Transverse colon (tissue), 4 donors: ENCODE results near the gene KRTAP4-8. TPM values are rescaled to one million over a fixed set of nuclear protein-coding genes. Genes with fewer than 3 reads are reported as not detected.

ENCODE experiments used
- DNase-seq: peaks from one replicate; pipeline ENCODE4 v3.0.0-alpha.2; 2019
- H3K27ac ChIP-seq, 4 donors: fragments of 200-600 bp; sonication (generic); 2 replicates each; pipeline ENCODE4 v1.5.1; 2016 to 2018; ENCODE audit warnings: inconsistent platforms in 4 of 4
- H3K27me3 ChIP-seq: fragments of 200-600 bp; sonication (generic); 2 replicates; pipeline ENCODE4 v1.5.1; 2017; ENCODE audit warnings: inconsistent platforms
- H3K36me3 ChIP-seq, 4 donors: fragments of 200-600 bp; sonication (generic); 2 replicates each; pipeline ENCODE4 v1.5.1; 2017 to 2019; ENCODE audit warnings: inconsistent platforms in 4 of 4
- H3K4me1 ChIP-seq, 4 donors: fragments of 200-600 bp; sonication (generic); 2 replicates each; pipeline ENCODE4 v1.5.1; 2017 to 2020; ENCODE audit warnings: inconsistent platforms in 4 of 4
- H3K4me3 ChIP-seq, 4 donors: fragments of 200-600 bp; sonication (generic); 1 replicate in 1 of 4; 2 replicates in 3 of 4; pipeline versions ENCODE4 v1.5.1 to v1.6.1; 2017 to 2019; ENCODE audit warnings: inconsistent platforms in 4 of 4
- H3K9me3 ChIP-seq, 2 donors: fragments of 200-600 bp; sonication (generic); 2 replicates each; pipeline ENCODE4 v1.5.1; 2017 to 2019; ENCODE audit warnings: inconsistent platforms in 2 of 2
- CTCF ChIP-seq, 5 experiments: fragments of 200-600 bp in 3 of 5; fragments of 450-650 bp in 2 of 5; sonication (generic) in 3 of 5; IDR thresholded peaks; 1 replicate in 2 of 5; 2 replicates in 3 of 5; pipeline ENCODE4 v1.5.1; 2016 to 2017; ENCODE audit warnings: antibody characterized with exemption in 5 of 5, inconsistent platforms in 3 of 5, mild to moderate bottlenecking in 2 of 5, moderate library complexity in 1 of 5
- EP300 ChIP-seq: sonication (generic); formaldehyde crosslinking; IDR thresholded peaks from one replicate; pipeline ENCODE4 v1.6.1; 2017; ENCODE audit warnings: antibody characterized with exemption, low read depth
- POLR2A ChIP-seq: fragments of 450-650 bp; IDR thresholded peaks from one replicate; pipeline ENCODE4 v1.6.1; 2016; ENCODE audit warnings: antibody characterized with exemption, mild to moderate bottlenecking, moderate library complexity
- POLR2AphosphoS5 ChIP-seq, 3 donors: sonication (generic); formaldehyde crosslinking; IDR thresholded peaks; one replicate each; pipeline ENCODE4 v1.6.1; 2016; ENCODE audit warnings: antibody characterized with exemption in 3 of 3
- WGBS, 2 donors: methylation state at CpG; one replicate each; pipeline ENCODE4 v1.1.5; 2018; ENCODE audit warnings: low coverage in 1 of 2; 5-methylcytosine and 5-hydroxymethylcytosine counted together
- in situ Hi-C, 4 donors: fragments of 200-750 bp; cut with MboI; loops; one replicate each; pipeline versions ENCODE4 v1.15.0 to v1.15.1; 2017; ENCODE audit warnings: low sequenced_read_pairs in 3 of 4, low pct_ligation_motif_present in 1 of 4, low pct_unique_long_range_greater_than_20kb in 1 of 4
- intact Hi-C: fragments of 100-400 bp; cut with DNase I; formaldehyde crosslinking; loops from one replicate; pipeline ENCODE4 v1.15.1; 2023; ENCODE audit warnings: low total_unique reads
- total RNA-seq, 4 donors: library from RNA; depleted of rRNA; stranded (reverse); fragments of >200 nt; gene quantifications; one replicate each; pipeline ENCODE4 v1.1.0, GENCODE V29; 2016

The KRTAP4-8 gene
- total RNA-seq, 4 donors from 2014 or later = not detected

- Histone ChIP-seq H3K9me3 (peaks cover 0 to 1% of the 10 kb centered on the region in 2 donors), H3K27ac (no peak overlapping the region), H3K4me3 (no peak overlapping the region), H3K27me3 (peaks cover 40% of the 10 kb centered on the region), H3K36me3 (no peaks in the 10 kb centered on the region), H3K4me1 (no peaks in the 10 kb centered on the region)
- 68 to 78% methylated on average over 4 to 7 of the region's 7 CpGs for WGBS, 2 donors
- in situ Hi-C loops = no loop called here
- intact Hi-C loops = no loop called here
- DNase-seq = no peak
- no peak for TF ChIP-seq CTCF (IDR thresholded peaks at IDR 0.05)
- TF ChIP-seq EP300 = no peak
- no peak for TF ChIP-seq POLR2AphosphoS5 (IDR thresholded peaks at IDR 0.05)
- TF ChIP-seq POLR2A = no peak
These were observed 49.5 kb downstream of the KRTAP4-8 start for GRCh38 chr17:41048441-41048840.

Other genes with a start within 250 kb of the KRTAP4-8 start
- gene KRT12, start 230.9 kb downstream of the KRTAP4-8 start, total RNA-seq = 10 to 100 TPM in 1 of 4 donors, 1 to 10 TPM in 1, under 1 TPM in 1, not detected in 1; 0.40 to 20.0 (median 3.8) TPM
- 100 to 1,000 TPM; 207 to 797 (median 735) TPM for gene KRT20, start 212.9 kb downstream of the KRTAP4-8 start, total RNA-seq
- 1 to 10 TPM in 2 of 4 donors, not detected in 2; 1.1 to 2.5 TPM for gene KRT23, start 160.5 kb downstream of the KRTAP4-8 start, total RNA-seq
- gene KRT39, start 131.2 kb downstream of the KRTAP4-8 start, total RNA-seq = not detected
- gene KRT40, start 113.8 kb downstream of the KRTAP4-8 start, total RNA-seq = under 1 TPM in 1 of 4 donors, not detected in 3; 0.48 TPM
- not detected for gene KRTAP3-3, start 104.0 kb downstream of the KRTAP4-8 start, total RNA-seq
- gene KRTAP3-2, start 98.2 kb downstream of the KRTAP4-8 start, total RNA-seq = not detected
- not detected for gene KRTAP3-1, start 89.0 kb downstream of the KRTAP4-8 start, total RNA-seq
- gene KRTAP1-5, start 70.9 kb downstream of the KRTAP4-8 start, total RNA-seq = not detected
- not detected for gene KRTAP1-4, start 67.9 kb downstream of the KRTAP4-8 start, total RNA-seq
- not detected for gene KRTAP1-3, start 63.3 kb downstream of the KRTAP4-8 start, total RNA-seq
- not detected for gene KRTAP1-1, start 56.7 kb downstream of the KRTAP4-8 start, total RNA-seq
- gene KRTAP2-1, start 50.8 kb downstream of the KRTAP4-8 start, total RNA-seq = not detected
- gene KRTAP2-2, start 42.9 kb downstream of the KRTAP4-8 start, total RNA-seq = not detected
- gene KRTAP2-3, start 38.0 kb downstream of the KRTAP4-8 start, total RNA-seq = not detected
- gene KRTAP2-4, start 32.3 kb downstream of the KRTAP4-8 start, total RNA-seq = not detected
- gene KRTAP4-7, start 14.0 kb downstream of the KRTAP4-8 start, total RNA-seq = not detected
- not detected for gene KRTAP4-16, start 4.1 kb upstream of the KRTAP4-8 start, total RNA-seq
- not detected for gene KRTAP4-9, start 7.2 kb upstream of the KRTAP4-8 start, total RNA-seq
- not detected for gene KRTAP4-11, start 20.2 kb upstream of the KRTAP4-8 start, total RNA-seq
- not detected for gene KRTAP4-12, start 26.0 kb upstream of the KRTAP4-8 start, total RNA-seq
- gene KRTAP4-6, start 42.4 kb upstream of the KRTAP4-8 start, total RNA-seq = not detected
- gene KRTAP4-5, start 51.7 kb upstream of the KRTAP4-8 start, total RNA-seq = not detected
- not detected for gene KRTAP4-4, start 62.6 kb upstream of the KRTAP4-8 start, total RNA-seq
- gene KRTAP4-3, start 70.1 kb upstream of the KRTAP4-8 start, total RNA-seq = not detected
- not detected for gene KRTAP4-2, start 80.1 kb upstream of the KRTAP4-8 start, total RNA-seq
- under 1 TPM in 1 of 4 donors, not detected in 3; 0.82 TPM for gene KRTAP4-1, start 86.8 kb upstream of the KRTAP4-8 start, total RNA-seq
- not detected for gene KRTAP9-1, start 91.7 kb upstream of the KRTAP4-8 start, total RNA-seq
- gene KRTAP9-2, start 128.5 kb upstream of the KRTAP4-8 start, total RNA-seq = not detected
- gene KRTAP9-3, start 134.3 kb upstream of the KRTAP4-8 start, total RNA-seq = not detected
- gene KRTAP9-8, start 139.9 kb upstream of the KRTAP4-8 start, total RNA-seq = not detected
- gene KRTAP9-4, start 151.5 kb upstream of the KRTAP4-8 start, total RNA-seq = not detected
- not detected for gene KRTAP9-9, start 157.2 kb upstream of the KRTAP4-8 start, total RNA-seq
- gene KRTAP9-6, start 167.2 kb upstream of the KRTAP4-8 start, total RNA-seq = not detected
- gene KRTAP9-7, start 177.6 kb upstream of the KRTAP4-8 start, total RNA-seq = not detected
- gene KRTAP29-1, start 204.7 kb upstream of the KRTAP4-8 start, total RNA-seq = not detected
- not detected for gene KRTAP16-1, start 211.2 kb upstream of the KRTAP4-8 start, total RNA-seq
- not detected for gene KRTAP17-1, start 217.6 kb upstream of the KRTAP4-8 start, total RNA-seq